ENCODE measurements around the gene MED14. TPM values are rescaled to one million over a fixed set of nuclear protein-coding genes. Genes with fewer than 3 reads are reported as not detected.

The MED14 gene
- total RNA-seq, 1 experiment from 2014 or later = 19.0 TPM

DNA sequence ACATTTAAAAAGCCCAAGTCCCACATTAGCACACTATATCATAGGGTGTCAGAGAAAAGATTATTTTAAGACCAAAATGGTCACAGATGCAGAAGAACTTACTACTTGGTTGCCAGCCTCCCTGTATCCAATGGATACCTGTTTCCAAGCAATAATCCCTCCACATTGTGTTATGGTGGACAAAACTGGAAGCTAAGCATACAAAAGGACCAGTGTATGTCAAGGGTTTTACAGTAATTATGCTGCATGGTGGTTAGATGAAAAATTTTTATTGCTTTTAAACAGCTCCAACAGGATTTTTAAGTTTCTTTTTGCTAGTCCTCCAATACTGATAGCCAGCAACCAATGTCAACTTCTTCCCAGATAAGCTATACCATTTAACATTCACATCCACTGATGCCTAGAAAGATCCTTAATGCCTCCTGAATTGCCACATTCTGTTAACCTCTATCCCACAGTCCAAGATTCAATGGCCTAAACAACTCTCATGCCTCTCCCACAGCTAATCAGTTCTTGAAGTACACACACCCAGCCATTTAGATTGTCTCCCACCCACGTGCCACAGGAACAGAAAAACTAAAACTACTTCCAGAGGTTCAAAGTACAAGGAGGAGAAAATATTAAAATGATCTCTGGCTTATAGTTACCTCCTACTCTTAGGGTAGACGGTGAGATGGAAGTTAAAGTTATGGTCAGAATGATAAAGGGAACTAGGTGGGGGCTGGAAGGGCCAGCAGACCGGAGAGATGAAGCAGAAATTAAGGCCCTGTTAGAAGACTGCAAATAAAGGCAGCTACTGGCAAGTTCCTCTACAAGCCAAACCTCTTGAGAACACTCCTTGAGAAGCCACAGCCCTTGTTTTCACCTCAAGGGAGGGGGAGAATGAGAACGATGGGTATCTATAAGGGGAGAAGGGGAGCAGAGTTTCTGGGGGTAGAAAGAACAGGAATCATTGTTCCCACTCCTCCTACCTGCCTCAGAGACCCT lies 5.5 kb downstream of the MED14 start:
- DNase-seq (ENCODE audit: low spot score) = no peak

DNA sequence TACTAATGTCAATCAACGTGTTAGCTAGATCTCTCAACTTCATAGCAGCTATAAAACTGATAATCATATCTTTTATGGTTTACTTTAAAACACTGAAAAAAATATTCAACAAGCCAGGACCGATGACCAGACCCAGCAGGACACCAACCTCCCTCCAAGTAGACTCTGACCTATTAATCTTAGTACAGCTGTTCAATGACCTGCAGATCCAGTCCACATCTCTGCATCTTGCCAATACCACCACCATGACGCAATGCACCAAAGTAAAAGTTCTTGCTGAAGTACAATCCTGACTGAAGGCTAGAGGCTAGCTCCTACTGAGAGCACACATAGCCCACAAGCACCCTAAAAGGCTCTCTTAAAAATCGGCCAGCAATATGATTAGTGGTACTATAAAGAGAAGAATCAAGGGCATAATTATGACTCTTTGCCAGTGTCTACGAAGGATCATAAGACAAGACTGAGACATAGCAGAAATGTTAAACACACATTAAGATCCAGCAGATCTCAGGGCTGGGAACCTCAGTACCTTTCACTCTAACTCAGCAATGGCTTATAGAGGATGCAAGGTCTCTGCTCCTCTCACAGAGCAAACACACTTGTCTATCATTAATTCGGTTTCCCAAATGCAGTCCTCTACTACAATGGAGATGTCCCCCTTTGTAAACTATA lies 7.6 kb downstream of the MED14 start:
- DNase-seq (ENCODE audit: low spot score) = no peak

DNA sequence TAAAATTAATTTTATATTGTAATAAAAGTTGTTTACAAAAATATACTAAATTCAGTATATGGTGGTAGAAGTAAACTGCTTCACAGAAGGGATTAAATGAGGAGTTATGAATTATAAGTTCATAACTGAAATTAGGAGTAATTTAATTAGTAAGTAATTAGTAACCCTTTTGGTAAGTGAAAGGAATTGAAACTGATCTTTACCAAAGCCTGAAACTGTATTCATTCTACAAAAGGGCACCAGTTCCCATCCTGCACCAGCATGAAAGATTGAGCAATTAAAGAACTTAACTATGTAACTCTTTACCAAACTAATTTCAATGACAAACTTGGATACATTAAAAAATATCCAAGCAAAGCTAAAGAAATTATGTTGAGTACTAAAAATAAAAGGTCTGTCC lies 8.2 kb downstream of the MED14 start:
- DNase-seq (ENCODE audit: low spot score) = no peak

DNA sequence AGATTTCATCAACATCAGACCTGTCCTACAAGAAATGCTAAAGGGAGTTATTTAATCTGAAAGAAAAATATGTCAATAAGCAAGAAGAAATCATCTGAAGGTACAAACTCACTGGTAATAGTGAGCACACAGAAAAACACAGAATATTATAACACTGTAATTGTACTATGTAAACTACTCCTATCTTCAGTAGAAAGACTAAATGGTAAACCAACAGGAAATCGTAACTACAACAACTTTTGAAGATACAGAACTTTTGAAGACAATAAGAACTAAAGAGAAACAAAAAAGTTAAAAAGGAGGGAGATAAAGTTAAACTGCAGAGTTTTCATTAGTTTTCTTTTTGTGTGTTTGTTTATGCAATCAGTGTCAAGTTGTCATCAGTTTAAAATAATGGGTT lies 12.4 kb downstream of the MED14 start:
- no peak for DNase-seq (ENCODE audit: low spot score)

DNA sequence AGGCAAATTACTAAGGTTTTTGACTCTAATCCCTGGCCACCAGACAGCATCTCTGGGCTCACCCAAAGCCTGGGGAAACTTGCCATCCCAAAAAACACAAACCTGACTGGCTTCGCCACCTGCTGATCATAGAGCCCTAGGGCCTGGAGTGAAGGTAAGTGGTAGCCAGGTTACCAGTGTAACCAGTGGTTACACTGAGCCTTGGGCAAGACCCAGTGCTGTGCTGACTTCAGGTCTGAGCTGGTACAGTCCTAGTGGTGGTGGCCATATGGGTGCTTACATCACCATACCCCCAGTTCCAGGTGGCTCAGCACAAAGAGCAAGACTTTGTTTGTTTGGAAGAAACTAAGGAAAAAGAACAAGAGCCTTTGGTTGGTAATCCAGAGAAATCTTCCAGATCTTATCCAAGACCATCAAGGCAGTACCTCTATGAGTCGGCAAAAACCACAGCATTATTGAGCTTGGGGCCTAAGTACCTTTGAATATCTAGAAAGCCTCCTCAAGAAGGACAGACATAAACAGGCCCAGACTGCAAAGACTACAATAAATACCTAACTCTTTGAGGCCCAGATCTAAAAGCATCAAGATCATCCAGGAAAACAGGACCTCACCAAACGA lies 13.7 kb downstream of the MED14 start:
- DNase-seq (ENCODE audit: low spot score) = no peak

DNA sequence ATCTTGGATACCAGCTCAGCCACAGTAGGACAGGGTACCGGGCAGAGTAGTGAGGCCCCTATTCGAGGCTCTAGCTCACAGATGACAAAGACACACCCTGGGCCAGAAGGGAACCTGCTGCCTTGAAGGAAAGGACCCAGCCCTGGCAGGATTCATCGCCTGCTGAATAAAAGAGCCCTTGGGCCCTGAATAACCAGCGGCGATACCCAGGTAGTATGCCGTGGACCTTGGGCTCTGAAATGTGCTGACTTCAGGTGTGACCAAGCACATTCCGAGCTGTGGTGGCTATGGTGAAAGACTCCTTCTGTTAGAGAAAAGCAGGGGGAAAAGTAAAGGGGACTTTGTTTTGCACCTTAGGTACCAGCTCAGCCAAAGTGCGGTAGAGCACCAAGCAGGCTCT lies 14.6 kb downstream of the MED14 start:
- DNase-seq (ENCODE audit: low spot score) = no peak

DNA sequence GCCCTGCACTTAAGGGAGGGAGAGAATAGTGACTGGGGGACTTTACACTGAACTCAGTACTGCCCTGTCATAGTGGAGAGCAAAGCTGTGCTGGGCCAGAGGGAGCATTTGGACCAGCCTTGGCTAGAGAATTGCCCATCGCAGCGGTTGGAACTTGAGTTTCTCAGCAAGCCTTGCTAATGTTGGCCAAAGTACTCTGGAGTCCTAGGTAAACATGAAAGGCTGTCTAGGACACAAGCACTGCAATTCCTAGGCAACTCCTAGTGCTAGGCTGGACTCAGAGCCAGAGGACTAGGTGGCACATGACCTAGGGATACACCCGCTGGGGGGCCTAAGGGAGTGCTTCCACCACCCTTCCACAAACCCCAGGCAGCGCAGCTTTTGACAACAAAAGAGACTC lies 15.0 kb downstream of the MED14 start:
- no peak for DNase-seq (ENCODE audit: low spot score)

DNA sequence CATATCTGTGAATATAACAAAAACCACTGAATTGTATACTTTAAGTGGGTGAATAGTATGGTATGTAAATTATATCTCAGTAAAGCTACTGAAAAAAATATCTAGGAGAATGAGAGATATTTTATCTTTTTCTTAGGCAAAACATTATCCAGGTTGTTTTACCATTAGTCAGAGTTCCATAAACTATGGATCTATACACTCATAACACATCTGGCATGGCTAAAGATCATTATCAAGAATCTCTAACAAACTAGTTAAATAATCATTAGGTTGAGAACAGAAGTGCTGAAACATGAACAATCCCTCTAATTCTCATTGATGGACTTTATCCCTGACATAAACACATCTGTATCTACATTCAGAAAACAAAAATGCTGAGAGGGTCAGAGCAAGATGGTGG lies 15.6 kb downstream of the MED14 start:
- DNase-seq (ENCODE audit: low spot score) = no peak

DNA sequence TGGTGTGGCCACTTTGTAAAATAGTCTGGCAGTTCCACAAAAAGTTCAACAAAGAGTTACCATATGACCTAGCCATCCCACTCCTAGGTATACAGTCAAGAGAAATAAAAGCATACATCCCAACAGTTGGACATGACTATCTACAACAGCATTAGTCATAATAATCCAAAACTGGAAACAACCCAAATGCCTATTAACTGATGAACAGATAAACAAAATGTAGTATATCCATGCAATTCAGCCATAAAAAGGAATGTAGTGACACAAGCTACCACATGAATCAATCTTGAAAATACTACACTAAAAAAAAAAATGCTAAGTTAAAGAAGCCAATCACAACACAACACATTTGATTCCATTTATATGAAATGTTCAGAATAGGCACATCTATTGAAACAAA lies 16.1 kb downstream of the MED14 start:
- no peak for DNase-seq (ENCODE audit: low spot score)

DNA sequence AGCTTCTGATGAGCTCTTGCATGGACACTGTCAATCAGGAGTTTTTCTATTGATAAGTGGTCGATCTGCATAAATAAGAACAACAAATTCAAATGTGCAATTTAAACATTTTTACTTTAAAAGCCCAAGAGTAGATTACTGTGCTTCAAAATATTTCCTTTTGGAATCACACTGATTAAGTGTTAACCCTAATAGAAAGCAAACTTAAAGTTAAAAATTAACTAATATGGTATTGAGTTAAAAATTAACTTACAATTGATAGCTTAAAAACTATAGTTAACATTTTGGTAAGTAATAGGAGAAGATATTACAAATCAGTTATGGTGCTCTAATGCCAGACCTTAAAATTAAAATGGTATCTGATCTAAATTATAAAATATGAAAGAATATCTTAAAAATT lies 25.9 kb downstream of the MED14 start:
- no peak for DNase-seq (ENCODE audit: low spot score)

DNA sequence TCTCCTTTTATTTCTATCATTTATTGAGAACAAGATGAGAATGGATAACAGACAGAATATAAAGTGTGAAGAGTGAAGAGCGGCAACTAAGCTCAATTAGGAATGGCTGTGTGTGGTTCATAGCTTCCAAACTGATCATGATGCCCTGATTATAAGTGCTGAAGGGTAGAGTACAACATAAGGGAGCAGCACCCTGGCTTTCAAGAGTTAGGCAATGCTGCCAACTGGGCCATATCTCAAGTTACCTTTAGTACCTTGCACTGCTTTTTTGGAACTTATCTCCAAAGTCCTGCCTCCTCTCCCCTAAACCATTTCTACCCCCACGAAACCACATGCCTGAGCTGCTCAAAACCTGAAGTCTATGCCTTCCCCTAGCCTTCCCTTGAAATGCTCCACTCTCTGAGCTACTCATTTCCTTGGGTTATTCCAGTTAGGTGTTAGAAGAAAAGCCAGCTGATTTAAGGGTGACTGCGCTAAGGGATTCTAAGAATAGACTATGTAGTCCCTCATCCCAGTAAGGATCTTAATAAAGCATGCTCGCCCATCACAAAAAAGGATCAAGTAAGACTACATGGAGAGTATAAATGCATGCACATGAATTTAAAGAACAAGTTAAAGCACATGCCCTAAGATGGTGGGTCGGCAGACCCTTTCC lies 29.6 kb downstream of the MED14 start:
- DNase-seq (ENCODE audit: low spot score) = no peak

DNA sequence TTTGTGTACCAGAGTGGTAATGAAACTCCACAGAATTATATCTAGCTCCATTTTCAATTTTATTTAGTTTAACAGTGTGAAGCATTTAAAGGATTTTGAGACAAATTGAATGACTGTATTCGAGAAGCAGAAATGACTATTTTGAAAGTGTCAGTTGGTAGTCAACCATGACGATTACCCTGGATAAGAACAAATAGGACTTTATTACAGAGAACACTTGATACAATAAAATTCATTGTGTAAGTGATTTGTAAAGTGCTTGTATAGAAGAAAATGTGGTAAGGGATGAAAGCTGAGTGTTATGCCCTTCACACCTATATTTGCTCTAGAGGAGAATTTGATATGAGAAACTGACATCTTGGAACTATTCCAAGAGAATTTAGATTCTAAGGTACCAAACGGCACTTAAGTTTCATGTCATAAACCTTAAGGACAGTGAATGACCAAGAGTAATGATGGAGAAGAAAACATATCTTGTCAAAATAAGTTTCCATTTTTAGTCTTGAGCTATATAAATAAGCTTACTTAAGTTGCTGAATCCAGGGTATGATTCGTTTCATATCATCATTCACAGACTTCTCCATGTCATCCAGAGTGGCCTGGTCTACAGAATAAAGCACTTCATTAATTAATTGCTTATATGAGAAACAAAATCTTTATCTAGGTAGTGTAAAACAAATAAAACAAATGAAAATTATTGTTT lies 34.6 kb downstream of the MED14 start:
- no peak for DNase-seq (ENCODE audit: low spot score)

DNA sequence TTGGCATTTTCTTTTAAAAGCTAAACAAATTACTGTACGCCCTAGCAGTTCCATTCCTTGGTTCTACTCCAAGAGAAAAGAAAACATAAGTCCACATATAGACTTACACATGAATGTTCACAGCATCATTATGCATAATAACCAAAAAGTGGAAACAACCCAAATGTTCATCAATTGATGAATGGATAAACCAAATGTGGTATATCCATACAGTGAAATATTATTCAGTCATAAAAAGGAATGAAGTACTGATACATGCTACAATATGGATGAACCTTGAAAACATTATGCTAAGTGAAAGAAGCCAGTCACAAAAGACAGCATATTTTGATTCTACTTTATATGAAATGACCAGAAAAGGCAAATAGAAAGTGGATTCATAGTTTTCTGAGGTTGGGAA lies 36.5 kb downstream of the MED14 start:
- no peak for DNase-seq (ENCODE audit: low spot score)

DNA sequence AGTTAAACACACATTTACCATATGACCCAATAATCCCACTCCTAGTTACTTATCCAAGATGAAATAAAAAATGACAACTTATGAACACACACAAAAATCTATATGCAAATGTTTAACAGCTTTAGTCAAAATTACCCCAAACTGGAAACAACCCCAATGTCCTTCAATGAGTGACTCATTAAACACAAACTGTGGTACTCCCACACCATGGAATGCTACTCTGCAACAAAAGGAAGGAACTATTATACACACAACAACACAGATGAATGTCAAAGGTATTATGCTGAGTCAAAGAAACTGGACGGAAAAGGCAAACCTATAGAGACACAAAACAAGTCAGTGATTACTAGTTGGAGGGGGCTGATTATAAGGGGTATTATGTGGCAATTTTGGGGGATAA lies 40.5 kb downstream of the MED14 start:
- no peak for DNase-seq (ENCODE audit: low spot score)

DNA sequence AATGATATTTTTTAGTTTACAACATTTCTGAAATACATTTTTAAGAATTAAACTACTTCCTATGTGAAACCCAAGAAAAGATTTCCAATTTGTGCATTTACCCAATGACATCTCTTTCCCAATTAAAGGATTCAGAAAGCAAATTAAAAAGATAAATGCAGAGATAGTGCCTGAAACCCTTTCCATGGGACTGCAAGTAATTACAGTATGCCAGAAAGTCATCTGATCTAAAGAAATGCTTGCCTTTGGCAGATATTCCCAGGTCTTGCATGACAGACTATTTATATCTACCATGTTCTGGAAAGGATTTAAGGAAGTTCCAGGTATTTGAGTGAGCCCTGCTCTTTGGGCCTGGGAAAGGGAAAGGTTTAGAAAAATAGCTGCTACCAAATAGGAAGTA lies 46.4 kb downstream of the MED14 start:
- DNase-seq (ENCODE audit: low spot score) = no peak

DNA sequence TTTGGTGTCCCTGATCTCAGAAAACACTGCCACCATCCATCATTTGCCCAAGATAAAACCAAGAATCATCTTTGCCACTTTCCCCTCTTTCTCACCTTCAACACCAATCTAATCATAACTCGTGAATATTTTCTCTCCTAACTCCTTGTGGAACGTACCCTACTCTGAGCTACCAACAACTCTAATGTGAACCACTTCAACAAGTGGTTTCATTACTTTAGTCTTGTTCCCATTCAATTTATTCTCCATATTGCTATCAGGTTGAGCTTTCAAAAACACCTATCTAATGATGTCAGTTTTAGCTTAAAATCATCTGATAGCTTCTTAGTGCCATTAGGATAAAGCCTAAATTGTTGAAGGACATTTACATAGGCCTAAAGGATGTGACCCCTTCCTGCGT lies 48.2 kb downstream of the MED14 start:
- DNase-seq (ENCODE audit: low spot score) = no peak

DNA sequence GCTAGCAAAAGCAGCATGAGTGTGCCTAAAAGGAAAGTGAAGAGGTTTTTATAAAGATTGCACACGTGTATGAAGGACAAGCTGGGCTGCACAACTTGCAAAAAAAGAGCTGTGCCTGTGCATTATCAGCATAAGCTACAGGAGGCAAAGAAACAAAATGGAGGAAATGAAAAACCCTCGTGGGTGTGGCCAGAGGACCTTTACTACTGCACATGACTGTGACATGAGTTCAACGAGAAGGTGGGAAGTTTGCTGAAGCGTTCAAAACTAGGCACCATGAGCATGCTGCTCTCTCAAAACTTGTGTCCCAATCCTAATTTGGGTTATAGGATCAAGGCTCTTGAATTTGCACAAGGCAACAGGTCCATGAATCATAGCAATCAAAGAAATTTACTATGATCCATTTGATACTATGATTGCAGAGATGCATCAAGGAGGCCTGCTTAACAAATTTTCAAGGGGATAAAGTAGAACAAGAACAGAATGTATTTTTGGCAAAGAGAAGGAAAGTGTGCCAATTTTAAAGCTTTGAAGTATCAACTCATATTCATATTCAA lies 49.9 kb downstream of the MED14 start:
- no peak for DNase-seq (ENCODE audit: low spot score)

DNA sequence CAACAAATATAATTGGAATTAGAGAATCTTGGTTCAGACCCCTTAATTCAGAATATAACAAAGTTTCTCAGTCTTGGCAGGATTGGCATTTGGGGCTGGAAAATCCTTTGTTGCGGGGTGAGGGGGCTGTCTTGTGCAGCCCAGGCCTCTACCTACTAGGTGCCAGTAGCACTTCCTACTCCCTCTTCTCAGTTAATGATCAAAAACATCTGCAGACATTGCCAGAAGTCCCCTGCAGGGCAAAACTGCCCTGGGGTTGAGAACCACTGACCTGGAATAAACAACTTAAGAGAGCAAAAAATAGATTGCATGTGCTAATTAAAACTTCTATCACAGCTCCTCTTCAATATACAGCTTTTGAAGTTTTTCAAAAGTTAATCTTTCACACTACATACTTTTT lies 51.2 kb downstream of the MED14 start:
- DNase-seq (ENCODE audit: low spot score) = no peak

DNA sequence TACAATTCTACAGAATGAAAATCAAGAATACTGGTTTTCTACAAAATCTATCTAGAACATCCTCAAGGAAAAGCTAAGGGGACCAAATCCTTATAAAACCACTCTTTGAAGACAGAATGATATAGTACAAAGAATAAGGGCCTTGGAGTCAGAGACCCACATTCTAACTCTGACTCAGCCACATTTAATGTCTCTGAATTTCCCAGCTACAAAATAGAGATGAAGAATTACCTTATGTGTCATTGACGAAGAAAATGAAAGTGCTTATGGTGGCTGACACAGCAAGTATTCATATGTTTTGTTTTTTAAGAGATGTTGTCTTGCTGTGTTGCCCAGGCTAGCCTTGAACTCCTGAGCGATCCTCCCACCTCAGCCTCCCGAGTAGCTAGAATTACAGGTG lies 52.1 kb downstream of the MED14 start:
- DNase-seq (ENCODE audit: low spot score) = no peak

DNA sequence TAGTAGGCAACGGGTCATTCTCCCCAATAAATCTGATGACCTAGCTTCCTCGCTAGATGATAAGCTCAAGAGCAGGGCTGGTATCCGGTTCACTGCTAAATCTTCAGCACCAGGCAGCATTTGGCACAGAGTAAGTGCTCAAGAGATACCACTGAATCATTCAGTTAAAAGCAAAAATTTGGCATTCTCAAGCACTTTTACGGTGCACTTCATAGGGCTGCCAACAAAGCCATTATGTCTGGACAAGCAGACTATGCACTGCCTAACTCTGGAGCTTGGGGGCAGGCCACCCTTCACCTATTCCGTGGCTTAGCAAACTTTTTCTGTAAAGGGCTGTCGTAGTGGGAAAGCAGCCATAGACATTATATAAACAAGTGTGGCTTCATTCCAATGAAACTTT lies 64.2 kb downstream of the MED14 start:
- DNase-seq (ENCODE audit: low spot score) = no peak

DNA sequence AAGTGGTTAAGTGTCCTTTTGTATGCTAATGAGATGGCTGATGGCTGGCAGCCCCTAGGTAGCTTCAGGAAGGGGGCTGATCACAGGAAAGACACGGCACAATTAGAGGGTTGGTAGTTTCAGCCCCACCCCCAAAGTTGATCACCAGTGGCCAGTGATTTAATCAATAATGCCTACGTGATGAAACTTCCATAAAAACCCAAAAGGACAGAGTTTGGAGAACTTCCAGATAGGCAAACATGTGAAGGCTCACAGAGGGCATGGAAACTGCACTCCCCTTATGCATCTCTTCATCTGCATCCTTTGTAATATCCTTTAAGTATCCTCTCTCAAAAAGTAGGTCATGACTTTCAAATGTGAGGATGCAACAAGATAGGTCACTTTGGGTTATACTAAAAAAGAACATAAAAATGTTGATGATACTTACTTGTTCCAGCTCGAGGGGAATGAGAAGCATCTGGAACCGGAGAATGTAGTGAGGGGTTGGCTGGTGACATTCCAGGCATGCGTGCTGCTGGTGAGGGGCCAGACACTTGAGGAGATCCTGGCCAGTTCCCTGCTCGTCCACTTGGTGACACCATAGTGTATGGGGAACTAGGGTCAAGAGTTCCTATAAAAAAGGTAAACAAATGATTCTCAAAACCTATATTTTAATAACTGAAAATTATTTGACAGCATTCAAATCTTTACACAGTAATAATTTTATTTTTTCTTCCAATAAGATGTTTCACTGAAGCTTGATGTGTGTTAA lies 71.3 kb downstream of the MED14 start:
- no peak for DNase-seq (ENCODE audit: low spot score)
